ENCODE data around the gene ODAPH.
"Not testable (repeated sequence)": the region's sequence is repeated elsewhere in the genome, so short reads cannot be mapped to it uniquely, and the experiment has no call there.

The ODAPH gene

DNA sequence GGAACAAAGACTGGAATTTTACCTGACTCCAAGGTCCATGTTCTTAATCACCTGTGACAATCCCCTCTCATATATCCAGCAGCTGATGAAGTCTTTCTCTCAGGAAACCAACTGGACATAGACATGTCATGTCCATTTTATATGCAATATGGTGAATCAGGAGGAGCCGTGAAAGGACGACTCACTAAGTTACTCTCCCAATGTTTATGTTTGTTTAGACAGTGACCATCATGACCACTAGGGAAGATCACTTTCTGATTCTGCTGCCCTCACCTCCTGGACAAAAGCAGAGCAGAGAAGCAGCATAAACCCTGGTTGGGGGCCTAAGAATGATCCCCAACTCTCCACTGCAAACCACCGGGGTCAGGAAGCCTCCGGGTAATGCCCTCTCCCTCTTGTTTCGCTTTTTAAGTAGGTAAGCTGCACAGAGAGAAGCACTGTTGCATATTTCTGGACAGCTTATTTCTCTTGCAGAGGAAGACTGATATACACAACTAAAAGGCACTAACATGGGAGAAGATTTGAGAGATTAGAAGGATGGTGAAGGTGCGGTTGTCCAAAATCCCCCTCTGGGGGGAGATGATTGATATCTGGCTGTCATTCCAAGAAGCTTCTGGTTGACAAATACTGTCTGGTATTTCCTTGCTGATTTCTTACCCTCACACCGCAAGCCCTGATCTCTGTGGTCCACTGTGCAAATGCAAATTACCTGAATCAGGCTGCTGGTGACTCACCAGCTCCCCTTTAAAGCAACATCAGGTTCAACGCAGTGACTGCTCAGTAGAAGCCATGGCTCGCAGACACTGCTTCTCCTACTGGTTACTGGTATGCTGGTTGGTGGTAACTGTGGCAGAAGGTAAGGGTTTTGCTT lies at the start of gene ODAPH:
TSS of gene ODAPH (plus strand) at position 773 of the 871 bp plus-strand sequence. CDS start at position 790, 17 bp downstream.
- H3K27ac ChIP-seq (ENCODE audit: low read depth, low read length), result no peak within 1 kb of the TSS
- H3K4me1 ChIP-seq (ENCODE audit: control insufficient read depth in 5 of 5, insufficient read depth in 5 of 5, low read length in 5 of 5), result no peaks in the 10 kb centered on the region
- no peaks in the 10 kb centered on the region for H3K36me3 ChIP-seq (ENCODE audit: control insufficient read depth in 5 of 5, insufficient read depth in 5 of 5, low read length in 5 of 5)
- H3K4me3 ChIP-seq (ENCODE audit: low read depth in 1 of 5, low read length in 5 of 5), result no peak within 1 kb of the TSS
- no peak within 1 kb of the TSS for H3K9ac ChIP-seq (ENCODE audit: low read length in 5 of 5)
- no peaks in the 10 kb centered on the region for H3K27me3 ChIP-seq (ENCODE audit: control insufficient read depth in 5 of 5, insufficient read depth in 4 of 5, low read length in 5 of 5)
- no peaks in the 10 kb centered on the region for H3K9me3 ChIP-seq (ENCODE audit: control insufficient read depth in 5 of 5, low read length in 5 of 5)

DNA sequence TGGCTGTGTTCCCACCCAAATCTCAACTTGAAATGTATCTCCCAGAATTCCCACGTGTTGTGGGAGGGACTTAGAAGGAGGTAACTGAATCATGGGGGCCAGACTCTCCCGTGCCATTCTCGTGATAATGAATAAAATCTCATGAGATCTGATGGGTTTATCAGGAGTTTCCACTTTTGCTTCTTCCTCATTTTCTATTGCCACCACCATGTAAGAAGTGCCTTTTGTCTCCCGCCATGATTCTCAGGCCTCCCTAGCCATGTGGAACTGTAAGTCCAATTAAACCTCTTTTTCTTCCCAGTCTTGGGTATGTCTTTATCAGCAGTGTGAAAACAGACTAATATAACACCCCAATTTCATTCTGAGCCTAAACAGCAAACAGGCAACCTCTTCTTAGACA lies 46.3 kb upstream of the ODAPH start:
- H3K9ac ChIP-seq (ENCODE audit: low read length in 5 of 5); H3K27me3 ChIP-seq (ENCODE audit: control insufficient read depth in 5 of 5, insufficient read depth in 4 of 5, low read length in 5 of 5); H3K4me3 ChIP-seq (ENCODE audit: low read depth in 1 of 5, low read length in 5 of 5); H3K9me3 ChIP-seq (ENCODE audit: control insufficient read depth in 5 of 5, low read length in 5 of 5); H3K27ac ChIP-seq (ENCODE audit: low read depth, low read length): not testable (repeated sequence)
- Histone ChIP-seq H3K36me3 (ENCODE audit: control insufficient read depth in 5 of 5, insufficient read depth in 5 of 5, low read length in 5 of 5) (peaks cover 6 to 16% (median 9%) of the 10 kb centered on the region in 5 donors), H3K4me1 (ENCODE audit: control insufficient read depth in 5 of 5, insufficient read depth in 5 of 5, low read length in 5 of 5) (peaks cover 3 to 33% (median 27%) of the 10 kb centered on the region in 5 donors)

- Histone ChIP-seq H3K36me3 (ENCODE audit: control insufficient read depth in 5 of 5, insufficient read depth in 5 of 5, low read length in 5 of 5) (peaks cover 0 to 13% (median 5%) of the 10 kb centered on the region in 5 donors), H3K27me3 (ENCODE audit: control insufficient read depth in 5 of 5, insufficient read depth in 4 of 5, low read length in 5 of 5) (no peaks in the 10 kb centered on the region), H3K27ac (ENCODE audit: low read depth, low read length) (peak overlapping the region; percentile 91), H3K4me3 (ENCODE audit: low read depth in 1 of 5, low read length in 5 of 5) (peak overlapping the region in 4 of 5 donors; percentile 23 to 40 (median 32)), H3K9me3 (ENCODE audit: control insufficient read depth in 5 of 5, low read length in 5 of 5) (no peaks in the 10 kb centered on the region), H3K9ac (ENCODE audit: low read length in 5 of 5) (peak overlapping the region in 1 of 5 donors; percentile 3), H3K4me1 (ENCODE audit: control insufficient read depth in 5 of 5, insufficient read depth in 5 of 5, low read length in 5 of 5) (peaks cover 4 to 42% (median 35%) of the 10 kb centered on the region in 5 donors)
Observed at GRCh38 chr4:75511841-75512240, 44.0 kb upstream of the ODAPH start.

DNA sequence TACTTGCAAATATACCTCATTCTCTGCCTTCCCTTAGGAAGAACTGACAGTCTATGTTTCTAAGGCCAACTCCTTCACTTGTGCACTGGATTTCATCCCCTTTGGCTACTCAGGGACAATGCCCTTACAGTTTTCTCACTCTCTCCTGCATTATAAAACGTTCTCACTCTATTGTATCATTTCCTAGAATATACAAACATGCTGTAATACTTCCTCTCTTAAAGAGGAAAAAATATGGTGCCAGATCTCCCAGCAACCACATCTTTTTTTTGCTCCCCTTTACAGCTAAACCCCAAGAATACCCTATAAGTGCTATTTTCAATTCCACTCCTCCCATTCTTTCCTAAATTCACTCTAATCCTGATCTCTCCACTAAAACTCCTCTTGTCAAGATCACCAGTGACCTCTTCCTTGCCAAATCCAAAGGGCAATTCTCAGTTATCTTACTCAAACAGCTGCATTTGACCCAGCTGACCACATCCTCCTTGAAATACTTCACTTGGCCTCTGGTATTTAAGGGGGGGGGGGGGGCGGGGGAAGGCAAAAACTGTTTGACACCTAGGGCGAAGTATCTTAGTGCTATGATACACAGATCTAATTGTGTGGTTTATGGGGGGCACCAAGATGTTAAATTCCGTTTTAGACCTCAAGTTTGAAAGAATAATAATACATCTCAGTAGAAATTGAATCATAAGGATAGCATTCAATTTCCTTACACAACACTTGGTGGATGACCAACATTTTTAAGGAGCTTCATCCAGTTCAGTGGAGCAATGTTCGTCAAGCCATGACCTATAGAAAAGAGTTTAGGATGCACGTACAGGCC lies 43.3 kb upstream of the ODAPH start:
- no peaks in the 10 kb centered on the region for H3K27me3 ChIP-seq (ENCODE audit: control insufficient read depth in 5 of 5, insufficient read depth in 4 of 5, low read length in 5 of 5)
- peaks cover 2 to 12% (median 6%) of the 10 kb centered on the region in 5 donors for H3K36me3 ChIP-seq (ENCODE audit: control insufficient read depth in 5 of 5, insufficient read depth in 5 of 5, low read length in 5 of 5)
- peak overlapping the region in 3 of 5 donors; percentile 17 to 91 (median 84) for H3K9ac ChIP-seq (ENCODE audit: low read length in 5 of 5)
- peak overlapping the region; percentile 91 for H3K27ac ChIP-seq (ENCODE audit: low read depth, low read length)
- H3K4me3 ChIP-seq (ENCODE audit: low read depth in 1 of 5, low read length in 5 of 5), result peak overlapping the region; percentile 89 to 99 (median 94)
- H3K9me3 ChIP-seq (ENCODE audit: control insufficient read depth in 5 of 5, low read length in 5 of 5), result no peaks in the 10 kb centered on the region
- peaks cover 4 to 42% (median 35%) of the 10 kb centered on the region in 5 donors for H3K4me1 ChIP-seq (ENCODE audit: control insufficient read depth in 5 of 5, insufficient read depth in 5 of 5, low read length in 5 of 5)

DNA sequence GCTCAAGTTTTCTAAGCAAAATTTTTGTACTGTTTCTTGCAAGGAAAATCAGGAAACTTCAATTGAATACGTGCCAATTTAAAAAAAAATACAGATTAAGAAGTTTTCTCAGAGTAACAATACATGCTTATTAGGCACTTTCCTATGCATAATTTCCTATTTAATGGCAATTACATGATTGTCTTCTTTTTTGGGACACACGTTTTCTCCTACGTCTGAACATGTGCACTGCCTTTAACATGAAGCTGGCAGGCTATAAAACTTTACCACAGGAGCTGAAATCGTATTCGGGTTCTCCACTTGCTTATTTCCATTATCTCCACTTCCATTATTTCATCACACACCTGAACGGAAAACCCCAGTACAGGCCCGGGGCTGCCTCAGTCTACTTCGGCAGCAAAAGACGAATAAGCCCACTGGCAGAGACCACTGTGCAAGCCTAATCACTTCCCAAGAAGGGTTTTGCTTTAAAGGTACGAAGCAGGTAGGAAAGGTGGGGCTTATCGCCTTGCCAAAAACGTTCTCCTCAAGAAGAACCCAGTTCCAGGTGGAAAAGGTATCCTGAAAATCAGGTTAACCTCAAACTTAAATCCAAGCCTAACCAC lies 42.2 kb upstream of the ODAPH start:
- H3K36me3 ChIP-seq (ENCODE audit: control insufficient read depth in 5 of 5, insufficient read depth in 5 of 5, low read length in 5 of 5), result peaks cover 0 to 17% (median 10%) of the 10 kb centered on the region in 5 donors
- no peaks in the 10 kb centered on the region for H3K27me3 ChIP-seq (ENCODE audit: control insufficient read depth in 5 of 5, insufficient read depth in 4 of 5, low read length in 5 of 5)
- peak overlapping the region; percentile 91 for H3K27ac ChIP-seq (ENCODE audit: low read depth, low read length)
- peak overlapping the region; percentile 62 to 91 (median 84) for H3K9ac ChIP-seq (ENCODE audit: low read length in 5 of 5)
- H3K4me1 ChIP-seq (ENCODE audit: control insufficient read depth in 5 of 5, insufficient read depth in 5 of 5, low read length in 5 of 5), result peaks cover 4 to 42% (median 35%) of the 10 kb centered on the region in 5 donors
- H3K4me3 ChIP-seq (ENCODE audit: low read depth in 1 of 5, low read length in 5 of 5), result peak overlapping the region; percentile 89 to 99 (median 94)
- no peaks in the 10 kb centered on the region for H3K9me3 ChIP-seq (ENCODE audit: control insufficient read depth in 5 of 5, low read length in 5 of 5)

DNA sequence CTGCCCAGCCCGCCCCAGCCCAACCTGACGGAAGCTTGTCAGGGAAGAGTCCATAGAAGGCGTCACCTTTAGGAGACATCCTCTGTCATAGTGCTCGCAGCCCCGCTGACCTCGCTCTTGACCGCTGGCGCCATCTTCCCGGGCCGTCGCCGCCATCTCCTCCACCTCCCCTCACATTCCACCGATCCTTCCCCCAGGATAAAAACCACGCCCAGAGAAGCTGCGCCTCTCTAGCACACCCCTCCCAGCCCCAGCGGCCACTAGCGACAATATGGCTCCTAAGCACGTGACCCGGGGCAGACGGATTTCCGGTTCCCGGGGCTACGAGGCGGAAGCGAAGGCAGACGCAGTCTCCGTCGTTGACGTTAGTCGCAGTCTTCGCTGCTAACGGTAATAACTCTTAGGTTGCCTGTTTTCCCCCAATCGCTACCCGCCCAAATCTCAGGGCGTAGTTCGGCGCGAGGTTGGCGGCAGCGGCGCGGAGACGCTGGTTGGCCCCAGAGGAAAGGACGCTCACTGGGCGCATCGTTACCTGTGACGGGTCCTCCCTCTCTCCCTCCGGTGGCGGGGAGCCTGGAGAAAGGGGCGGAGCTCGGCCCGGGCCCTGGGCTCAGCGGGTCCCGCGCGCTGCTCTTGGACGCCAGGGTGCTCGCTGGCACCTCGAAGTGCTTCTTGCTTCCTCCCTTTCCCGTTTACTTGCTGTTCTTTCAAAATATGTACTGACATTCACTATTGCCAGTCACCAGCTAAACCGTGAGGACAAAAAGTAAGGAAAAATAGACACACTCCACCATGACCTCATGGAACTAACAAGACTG lies 41.5 kb upstream of the ODAPH start, which contains the start of the genes RCHY1 and THAP6:
TSS of gene RCHY1 (minus strand) at position 273 of the 818 bp plus-strand sequence. CDS start at position 156, 117 bp downstream.
TSS of gene THAP6 (plus strand) at position 343 of the 818 bp plus-strand sequence. CDS start 980 bp downstream, outside the sequence.
- H3K27me3 ChIP-seq (ENCODE audit: control insufficient read depth in 5 of 5, insufficient read depth in 4 of 5, low read length in 5 of 5), result no peaks in the 10 kb centered on the region
- H3K27ac ChIP-seq (ENCODE audit: low read depth, low read length), result peak within 1 kb of the TSS; percentile 91
- H3K9me3 ChIP-seq (ENCODE audit: control insufficient read depth in 5 of 5, low read length in 5 of 5), result no peaks in the 10 kb centered on the region
- H3K9ac ChIP-seq (ENCODE audit: low read length in 5 of 5), result peak within 1 kb of the TSS; percentile 62 to 91 (median 84)
- H3K4me3 ChIP-seq (ENCODE audit: low read depth in 1 of 5, low read length in 5 of 5), result peak within 1 kb of the TSS; percentile 89 to 99 (median 94)
- peaks cover 2 to 22% (median 13%) of the 10 kb centered on the region in 5 donors for H3K36me3 ChIP-seq (ENCODE audit: control insufficient read depth in 5 of 5, insufficient read depth in 5 of 5, low read length in 5 of 5)
- H3K4me1 ChIP-seq (ENCODE audit: control insufficient read depth in 5 of 5, insufficient read depth in 5 of 5, low read length in 5 of 5), result peaks cover 4 to 42% (median 35%) of the 10 kb centered on the region in 5 donors

DNA sequence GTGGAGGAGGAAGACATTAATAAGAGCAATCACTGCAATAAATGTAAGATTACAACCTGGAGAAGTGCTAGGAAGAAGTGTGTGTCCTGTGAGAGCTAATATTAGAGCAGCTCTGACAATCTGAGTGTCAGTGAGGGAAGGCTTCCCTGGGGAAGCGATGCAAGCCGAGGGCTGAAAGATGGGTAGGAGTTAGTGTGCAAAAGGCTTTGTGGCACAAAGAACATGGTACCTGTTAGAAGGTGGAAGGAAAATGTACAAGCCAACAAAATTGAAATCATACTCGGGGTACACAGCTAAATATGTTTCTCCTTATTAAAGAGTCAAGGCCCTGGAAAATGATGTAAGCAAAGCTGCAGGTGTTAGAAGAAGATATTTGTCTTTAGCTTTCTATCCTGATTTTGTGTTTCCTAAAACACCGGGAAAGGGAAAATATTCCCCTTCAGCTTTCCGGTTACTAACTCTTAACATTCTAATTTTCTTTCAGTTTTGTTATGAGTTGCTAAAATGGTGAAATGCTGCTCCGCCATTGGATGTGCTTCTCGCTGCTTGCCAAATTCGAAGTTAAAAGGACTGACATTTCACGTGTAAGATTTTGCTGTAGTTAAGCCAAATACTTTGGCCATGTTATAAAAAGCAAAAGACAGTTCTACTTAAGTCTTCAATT lies 40.8 kb upstream of the ODAPH start:
- peaks cover 4 to 42% (median 35%) of the 10 kb centered on the region in 5 donors for H3K4me1 ChIP-seq (ENCODE audit: control insufficient read depth in 5 of 5, insufficient read depth in 5 of 5, low read length in 5 of 5)
- H3K4me3 ChIP-seq (ENCODE audit: low read depth in 1 of 5, low read length in 5 of 5), result peak overlapping the region; percentile 89 to 99 (median 94)
- peak overlapping the region; percentile 60 to 91 (median 82) for H3K9ac ChIP-seq (ENCODE audit: low read length in 5 of 5)
- no peaks in the 10 kb centered on the region for H3K9me3 ChIP-seq (ENCODE audit: control insufficient read depth in 5 of 5, low read length in 5 of 5)
- peaks cover 2 to 23% (median 13%) of the 10 kb centered on the region in 5 donors for H3K36me3 ChIP-seq (ENCODE audit: control insufficient read depth in 5 of 5, insufficient read depth in 5 of 5, low read length in 5 of 5)
- H3K27ac ChIP-seq (ENCODE audit: low read depth, low read length), result peak overlapping the region; percentile 91
- H3K27me3 ChIP-seq (ENCODE audit: control insufficient read depth in 5 of 5, insufficient read depth in 4 of 5, low read length in 5 of 5), result no peaks in the 10 kb centered on the region

- no peaks in the 10 kb centered on the region for H3K9me3 ChIP-seq (ENCODE audit: control insufficient read depth in 5 of 5, low read length in 5 of 5)
- H3K27ac ChIP-seq (ENCODE audit: low read depth, low read length), result no peak overlapping the region
- peaks cover 2 to 28% (median 13%) of the 10 kb centered on the region in 5 donors for H3K36me3 ChIP-seq (ENCODE audit: control insufficient read depth in 5 of 5, insufficient read depth in 5 of 5, low read length in 5 of 5)
- no peak overlapping the region for H3K9ac ChIP-seq (ENCODE audit: low read length in 5 of 5)
- H3K4me3 ChIP-seq (ENCODE audit: low read depth in 1 of 5, low read length in 5 of 5), result no peak overlapping the region
- peaks cover 4 to 36% (median 35%) of the 10 kb centered on the region in 5 donors for H3K4me1 ChIP-seq (ENCODE audit: control insufficient read depth in 5 of 5, insufficient read depth in 5 of 5, low read length in 5 of 5)
- H3K27me3 ChIP-seq (ENCODE audit: control insufficient read depth in 5 of 5, insufficient read depth in 4 of 5, low read length in 5 of 5), result no peaks in the 10 kb centered on the region
Observed at GRCh38 chr4:75516144-75516543, 39.7 kb upstream of the ODAPH start.
